ENCODE results near the gene C17orf50. TPM values are rescaled to one million over a fixed set of nuclear protein-coding genes. Genes with fewer than 3 reads are reported as not detected.

C17orf50 gene
- total and polyA plus RNA-seq, 2 of the 13 experiments (the other 11 are each of a cell fraction or from before 2014, with no cell fraction given), result not detected

DNA sequence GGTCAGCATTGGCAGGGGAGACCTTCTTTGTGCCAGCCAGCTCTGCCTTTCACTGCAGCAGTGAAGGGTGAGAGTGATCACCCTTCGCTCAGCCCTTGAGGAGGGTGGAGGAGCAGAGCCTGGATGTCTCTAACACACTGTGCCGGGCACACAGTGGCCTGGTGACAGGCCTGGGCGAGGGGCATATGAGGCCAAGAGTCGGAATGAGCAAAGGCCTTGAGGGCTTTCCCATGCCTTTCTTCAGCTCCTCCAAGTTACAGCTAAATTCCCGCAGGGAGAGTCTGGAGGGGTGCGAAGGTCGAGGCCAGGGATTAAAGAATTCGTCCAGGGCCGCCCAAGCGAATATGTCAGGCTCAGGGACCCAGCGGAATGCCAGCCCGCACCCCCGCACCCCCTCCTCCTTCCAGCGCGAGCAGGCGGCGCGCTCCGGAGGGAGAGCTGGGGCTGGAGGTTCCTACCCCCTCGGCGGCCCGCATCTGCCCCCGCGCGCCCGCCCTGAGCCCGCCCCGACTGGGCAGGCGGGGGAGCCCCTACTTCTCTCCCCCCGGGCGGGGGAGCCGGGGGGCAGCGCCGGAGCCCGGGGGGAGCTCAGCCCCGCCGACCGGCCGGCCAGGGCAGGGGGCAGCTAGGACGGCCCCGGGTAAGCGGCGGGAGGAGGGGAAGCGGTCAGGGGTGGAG lies 29.3 kb upstream of the C17orf50 start, which contains the start of gene RASL10B (continued):
- TF ChIP-seq ZNF556 (CRISPR knock-in tag; IDR thresholded peaks at IDR 0.05; ENCODE audit: borderline replicate concordance) (no peak), BRD4 (CRISPR knock-in tag; IDR thresholded peaks at IDR 0.05) (no peak), SIN3A (IDR thresholded peaks at IDR 0.05; ENCODE audit: borderline replicate concordance, low read depth, low read length) (no peak), ZFP37 (CRISPR knock-in tag; IDR thresholded peaks at IDR 0.05; ENCODE audit: borderline replicate concordance) (no peak), GATAD2A (CRISPR knock-in tag; IDR thresholded peaks at IDR 0.05) (no peak), NAIF1 (CRISPR knock-in tag; IDR thresholded peaks at IDR 0.05; ENCODE audit: borderline replicate concordance) (no peak), ZSCAN12 (CRISPR knock-in tag; IDR thresholded peaks at IDR 0.05) (no peak), NRL (CRISPR knock-in tag; IDR thresholded peaks at IDR 0.05; ENCODE audit: borderline replicate concordance) (no peak), ZNF326 (CRISPR knock-in tag; IDR thresholded peaks at IDR 0.05; ENCODE audit: borderline replicate concordance) (no peak), AHR (CRISPR knock-in tag; IDR thresholded peaks at IDR 0.05) (no peak), HOXA7 (CRISPR knock-in tag; IDR thresholded peaks at IDR 0.05) (no peak), ZNF33A (CRISPR knock-in tag; IDR thresholded peaks at IDR 0.05; ENCODE audit: borderline replicate concordance) (no peak), TBX2 (CRISPR knock-in tag; IDR thresholded peaks at IDR 0.05; ENCODE audit: borderline replicate concordance) (0 out of 2 replicates have a peak, but pooled peaks have one; percentile 44), ZSCAN31 (CRISPR knock-in tag; IDR thresholded peaks at IDR 0.05; ENCODE audit: low read depth) (no peak), GABPB1 (CRISPR knock-in tag; IDR thresholded peaks at IDR 0.05) (peak; percentile 52), ZNF782 (CRISPR knock-in tag; IDR thresholded peaks at IDR 0.05; ENCODE audit: borderline replicate concordance) (no peak)
- TF ChIP-seq, protein P1, sequence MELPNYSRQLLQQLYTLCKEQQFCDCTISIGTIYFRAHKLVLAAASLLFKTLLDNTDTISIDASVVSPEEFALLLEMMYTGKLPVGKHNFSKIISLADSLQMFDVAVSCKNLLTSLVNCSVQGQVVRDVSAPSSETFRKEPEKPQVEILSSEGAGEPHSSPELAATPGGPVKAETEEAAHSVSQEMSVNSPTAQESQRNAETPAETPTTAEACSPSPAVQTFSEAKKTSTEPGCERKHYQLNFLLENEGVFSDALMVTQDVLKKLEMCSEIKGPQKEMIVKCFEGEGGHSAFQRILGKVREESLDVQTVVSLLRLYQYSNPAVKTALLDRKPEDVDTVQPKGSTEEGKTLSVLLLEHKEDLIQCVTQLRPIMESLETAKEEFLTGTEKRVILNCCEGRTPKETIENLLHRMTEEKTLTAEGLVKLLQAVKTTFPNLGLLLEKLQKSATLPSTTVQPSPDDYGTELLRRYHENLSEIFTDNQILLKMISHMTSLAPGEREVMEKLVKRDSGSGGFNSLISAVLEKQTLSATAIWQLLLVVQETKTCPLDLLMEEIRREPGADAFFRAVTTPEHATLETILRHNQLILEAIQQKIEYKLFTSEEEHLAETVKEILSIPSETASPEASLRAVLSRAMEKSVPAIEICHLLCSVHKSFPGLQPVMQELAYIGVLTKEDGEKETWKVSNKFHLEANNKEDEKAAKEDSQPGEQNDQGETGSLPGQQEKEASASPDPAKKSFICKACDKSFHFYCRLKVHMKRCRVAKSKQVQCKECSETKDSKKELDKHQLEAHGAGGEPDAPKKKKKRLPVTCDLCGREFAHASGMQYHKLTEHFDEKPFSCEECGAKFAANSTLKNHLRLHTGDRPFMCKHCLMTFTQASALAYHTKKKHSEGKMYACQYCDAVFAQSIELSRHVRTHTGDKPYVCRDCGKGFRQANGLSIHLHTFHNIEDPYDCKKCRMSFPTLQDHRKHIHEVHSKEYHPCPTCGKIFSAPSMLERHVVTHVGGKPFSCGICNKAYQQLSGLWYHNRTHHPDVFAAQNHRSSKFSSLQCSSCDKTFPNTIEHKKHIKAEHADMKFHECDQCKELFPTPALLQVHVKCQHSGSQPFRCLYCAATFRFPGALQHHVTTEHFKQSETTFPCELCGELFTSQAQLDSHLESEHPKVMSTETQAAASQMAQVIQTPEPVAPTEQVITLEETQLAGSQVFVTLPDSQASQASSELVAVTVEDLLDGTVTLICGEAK (IDR thresholded peaks at IDR 0.05), result no peak
- TF ChIP-seq, protein P1 (CRISPR knock-in tag; IDR thresholded peaks at IDR 0.05), result no peak
- TF ChIP-seq, protein P2, sequence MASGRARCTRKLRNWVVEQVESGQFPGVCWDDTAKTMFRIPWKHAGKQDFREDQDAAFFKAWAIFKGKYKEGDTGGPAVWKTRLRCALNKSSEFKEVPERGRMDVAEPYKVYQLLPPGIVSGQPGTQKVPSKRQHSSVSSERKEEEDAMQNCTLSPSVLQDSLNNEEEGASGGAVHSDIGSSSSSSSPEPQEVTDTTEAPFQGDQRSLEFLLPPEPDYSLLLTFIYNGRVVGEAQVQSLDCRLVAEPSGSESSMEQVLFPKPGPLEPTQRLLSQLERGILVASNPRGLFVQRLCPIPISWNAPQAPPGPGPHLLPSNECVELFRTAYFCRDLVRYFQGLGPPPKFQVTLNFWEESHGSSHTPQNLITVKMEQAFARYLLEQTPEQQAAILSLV (CRISPR knock-in tag; IDR thresholded peaks at IDR 0.05; ENCODE audit: borderline replicate concordance), result no peak
- TF ChIP-seq, protein P3, sequence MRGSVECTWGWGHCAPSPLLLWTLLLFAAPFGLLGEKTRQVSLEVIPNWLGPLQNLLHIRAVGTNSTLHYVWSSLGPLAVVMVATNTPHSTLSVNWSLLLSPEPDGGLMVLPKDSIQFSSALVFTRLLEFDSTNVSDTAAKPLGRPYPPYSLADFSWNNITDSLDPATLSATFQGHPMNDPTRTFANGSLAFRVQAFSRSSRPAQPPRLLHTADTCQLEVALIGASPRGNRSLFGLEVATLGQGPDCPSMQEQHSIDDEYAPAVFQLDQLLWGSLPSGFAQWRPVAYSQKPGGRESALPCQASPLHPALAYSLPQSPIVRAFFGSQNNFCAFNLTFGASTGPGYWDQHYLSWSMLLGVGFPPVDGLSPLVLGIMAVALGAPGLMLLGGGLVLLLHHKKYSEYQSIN (CRISPR knock-in tag; IDR thresholded peaks at IDR 0.05; ENCODE audit: borderline replicate concordance), result no peak
